GM15510 (cell line): ENCODE results near the gene MRC1.

ENCODE experiments used
- POLR2A ChIP-seq: IDR thresholded peaks from 3 replicates; pipeline ENCODE4 v1.6.1; 2011; ENCODE audit warnings: borderline replicate concordance; ENCODE audit not compliant: insufficient read length; ENCODE audit errors: extremely low read depth

MRC1 gene

DNA sequence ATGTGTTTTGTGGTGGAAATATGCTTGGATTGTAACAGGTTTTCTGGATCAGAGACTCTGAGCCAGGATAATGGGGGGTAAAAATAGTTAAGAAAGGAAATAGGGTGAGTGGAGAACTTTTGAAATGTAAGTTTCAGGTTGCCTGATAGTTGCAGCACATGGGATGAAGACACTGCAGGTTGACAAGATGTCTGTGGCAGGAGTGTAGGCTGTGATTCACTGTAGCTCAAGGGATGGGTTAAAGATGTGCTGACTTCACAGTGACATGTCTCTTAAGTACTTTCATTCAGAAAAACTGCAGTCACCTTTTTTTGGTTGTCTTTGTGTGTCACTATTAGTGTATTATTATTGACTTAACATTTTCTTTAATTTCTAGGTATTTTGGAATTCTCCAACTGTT is 79.0 kb downstream of the MRC1 start:
- TF ChIP-seq POLR2A, result no peak

DNA sequence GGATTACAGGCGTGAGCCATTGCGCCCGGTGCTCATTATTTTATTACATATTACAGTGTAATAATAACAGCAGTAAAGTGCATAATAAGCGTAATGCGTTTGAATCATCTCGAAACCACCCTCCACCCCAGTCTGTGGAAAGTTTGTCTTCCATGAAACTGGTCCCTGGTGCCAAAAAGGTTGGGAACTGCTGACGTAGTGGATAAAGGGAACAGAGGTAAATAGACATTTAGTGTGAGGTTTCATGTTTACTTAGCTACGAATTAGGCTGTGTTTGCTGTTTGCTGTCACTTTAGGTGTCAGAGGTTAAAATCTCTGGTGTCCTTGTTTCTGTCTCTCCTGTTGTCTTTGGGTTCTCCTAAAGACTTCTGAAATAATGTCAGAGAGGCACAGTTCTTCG is 82.3 kb downstream of the MRC1 start:
- no peak for TF ChIP-seq POLR2A

GRCh38 chr10:17904564-17904963 is 95.4 kb downstream of the MRC1 start:
- no peak for TF ChIP-seq POLR2A

GRCh38 chr10:17905491-17905890 is 96.3 kb downstream of the MRC1 start:
- no peak for TF ChIP-seq POLR2A

- TF ChIP-seq POLR2A, result no peak
These were observed 96.9 kb downstream of the MRC1 start for GRCh38 chr10:17906002-17906401.

- TF ChIP-seq POLR2A, result no peak
These were observed 98.5 kb downstream of the MRC1 start for GRCh38 chr10:17907641-17908040.

- TF ChIP-seq POLR2A, result no peak
These were observed 101.1 kb downstream of the MRC1 start for GRCh38 chr10:17910125-17910789.

DNA sequence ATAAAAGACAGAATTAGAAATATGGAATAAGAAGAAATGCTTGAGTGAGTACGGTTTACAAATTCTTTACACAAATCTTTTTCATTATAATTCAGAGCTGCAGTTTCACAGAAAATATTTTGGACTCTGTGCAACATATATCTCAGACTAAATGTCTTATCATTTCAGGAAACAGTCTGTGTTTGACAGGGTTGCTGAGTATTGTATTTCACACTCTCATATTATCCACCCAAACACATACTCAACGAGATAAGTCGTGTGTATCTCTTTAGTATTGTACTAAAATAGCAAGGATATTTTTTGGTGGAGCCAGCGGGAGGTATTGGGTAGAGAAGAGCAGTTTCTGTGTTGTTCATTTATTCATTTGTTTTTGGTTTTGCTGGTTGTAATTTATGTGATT is 103.6 kb downstream of the MRC1 start:
- no peak for TF ChIP-seq POLR2A

GRCh38 chr10:17913604-17914003 is 104.5 kb downstream of the MRC1 start:
- TF ChIP-seq POLR2A, result no peak

- no peak for TF ChIP-seq POLR2A
These were observed 105.3 kb downstream of the MRC1 start for GRCh38 chr10:17914169-17915045.

GRCh38 chr10:17915181-17915580 is 106.0 kb downstream of the MRC1 start:
- TF ChIP-seq POLR2A, result no peak

DNA sequence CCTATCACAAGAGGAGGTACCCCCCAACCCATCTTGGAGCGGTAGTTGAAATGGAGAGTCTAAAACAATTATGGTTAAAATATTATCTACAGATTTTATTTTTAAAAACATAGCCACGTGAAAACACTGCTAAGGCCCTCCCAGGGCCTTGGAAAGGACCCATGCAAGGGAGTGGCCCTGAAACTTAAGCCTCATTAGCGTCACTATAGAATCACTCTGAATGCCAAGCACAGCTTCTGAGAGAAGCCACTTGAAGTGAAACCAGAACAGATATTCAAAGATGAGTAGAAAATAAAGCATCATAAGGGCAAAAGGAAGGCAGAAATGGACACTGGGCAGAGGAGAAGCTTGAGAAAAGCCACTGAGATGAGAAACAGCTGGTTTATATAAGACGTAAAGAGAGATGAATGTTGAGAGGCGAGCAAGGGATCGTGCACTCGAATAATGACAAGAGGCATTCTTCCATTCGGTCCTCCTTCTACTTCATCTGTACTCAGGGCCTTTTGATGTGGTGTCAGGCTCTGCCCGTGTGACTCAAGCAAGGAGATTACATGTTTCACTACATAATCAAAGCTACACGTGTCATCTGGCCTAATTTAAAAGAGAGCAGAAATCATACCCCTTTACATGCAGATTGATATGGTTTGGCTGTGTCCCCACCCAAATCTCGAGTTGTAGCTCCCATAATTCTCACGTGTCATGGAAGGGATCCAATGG is 109.2 kb downstream of the MRC1 start:
- TF ChIP-seq POLR2A, result no peak

- TF ChIP-seq POLR2A, result no peak
These were observed 112.2 kb downstream of the MRC1 start for GRCh38 chr10:17921378-17921777.

GRCh38 chr10:17923728-17924127 is 114.6 kb downstream of the MRC1 start:
- no peak for TF ChIP-seq POLR2A

DNA sequence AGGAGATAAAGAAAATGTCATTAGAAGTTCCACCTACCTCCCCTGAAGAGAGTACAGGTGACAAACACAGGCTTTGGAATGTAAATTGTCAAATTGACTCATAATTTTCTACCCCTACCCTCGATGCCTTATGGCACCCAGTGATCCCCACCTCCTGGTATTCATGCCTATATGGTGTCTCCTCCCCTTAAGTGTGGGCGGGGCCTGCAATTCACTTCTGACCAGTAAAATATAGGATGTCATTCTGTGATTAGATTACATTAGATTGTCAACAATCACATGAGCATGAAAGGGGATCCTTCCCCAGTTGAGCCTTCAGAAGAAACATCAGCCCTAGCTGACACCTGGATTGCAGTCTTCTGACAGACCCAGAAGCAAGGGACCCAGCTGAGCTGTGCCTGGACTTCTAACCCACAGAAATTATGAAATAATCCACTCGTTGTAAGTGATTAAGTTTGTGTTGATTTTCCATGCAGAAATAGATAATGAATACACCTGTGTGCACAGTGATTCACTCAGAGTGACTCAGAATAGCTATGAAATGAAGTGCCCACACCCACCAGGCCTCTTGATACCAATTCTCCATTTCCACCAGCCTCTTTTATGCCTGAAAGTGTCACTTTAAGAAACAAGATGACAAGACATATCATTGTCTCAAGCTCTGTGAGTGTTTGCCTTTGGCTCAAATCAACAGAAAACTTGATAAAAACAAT is 134.0 kb downstream of the MRC1 start:
- no peak for TF ChIP-seq POLR2A
